SK-N-SH treated with all-trans-retinoic acid at 6 μM for 48 hours (cell line): ENCODE results near the gene UBL4B.

ENCODE experiments used
- ATAC-seq: fragments of 200-7000 bp; cut with Tn5 transposase; 3 replicates; pipeline ENCODE4 v1.9.1; 2020; ENCODE audit warnings: mild to moderate bottlenecking, moderate library complexity
- ARNTL ChIP-seq: fragments of 450-650 bp; formaldehyde crosslinking; IDR thresholded peaks from 2 replicates; pipeline ENCODE4 v1.5.0; 2020; ENCODE audit warnings: low read depth, mild to moderate bottlenecking, moderate library complexity, borderline replicate concordance
- BACH2 ChIP-seq: fragments of 250-450 bp; sonication (Bioruptor Pico); IDR thresholded peaks from 2 replicates; pipeline ENCODE4 v1.9.0; 2021; ENCODE audit warnings: mild to moderate bottlenecking, borderline replicate concordance
- CSRNP3 ChIP-seq: fragments of 250-450 bp; sonication (Bioruptor Pico); IDR thresholded peaks from 2 replicates; pipeline ENCODE4 v1.5.1; 2021; ENCODE audit warnings: mild to moderate bottlenecking, moderate library complexity
- ESRRG ChIP-seq: fragments of 250-450 bp; sonication (Bioruptor Pico); IDR thresholded peaks from 2 replicates; pipeline ENCODE4 v1.6.1; 2021; ENCODE audit warnings: mild to moderate bottlenecking
- GLIS3 ChIP-seq: fragments of 250-450 bp; sonication (Bioruptor Pico); IDR thresholded peaks from 2 replicates; pipeline ENCODE4 v1.5.0; 2020; ENCODE audit warnings: mild to moderate bottlenecking, moderate library complexity
- ISL1 ChIP-seq: fragments of 250-450 bp; sonication (Bioruptor Pico); IDR thresholded peaks from 2 replicates; pipeline ENCODE4 v2.1.2; 2022; ENCODE audit warnings: mild to moderate bottlenecking, moderate library complexity
- OSR1 ChIP-seq: fragments of 250-450 bp; sonication (Bioruptor Pico); IDR thresholded peaks from 2 replicates; pipeline ENCODE4 v1.8.0; 2022; ENCODE audit warnings: moderate library complexity, mild to moderate bottlenecking, inconsistent platforms
- POU6F1 ChIP-seq: fragments of 250-450 bp; sonication (Bioruptor Pico); IDR thresholded peaks from 2 replicates; pipeline ENCODE4 v1.8.0; 2021; ENCODE audit warnings: low read depth, mild to moderate bottlenecking, moderate library complexity, borderline replicate concordance
- RARB ChIP-seq: fragments of 250-450 bp; sonication (Bioruptor Pico); IDR thresholded peaks from 2 replicates; pipeline ENCODE4 v1.8.0; 2021; ENCODE audit warnings: mild to moderate bottlenecking, moderate library complexity
- SNAI2 ChIP-seq: fragments of 250-450 bp; sonication (Bioruptor Pico); IDR thresholded peaks from 2 replicates; pipeline ENCODE4 v1.5.0; 2020; ENCODE audit warnings: mild to moderate bottlenecking, moderate library complexity
- TCF4 ChIP-seq: fragments of 250-450 bp; sonication (Bioruptor Pico); IDR thresholded peaks from 2 replicates; pipeline ENCODE4 v1.8.0; 2021; ENCODE audit warnings: mild to moderate bottlenecking, moderate library complexity, borderline replicate concordance
- TOX ChIP-seq: fragments of 250-450 bp; sonication (Bioruptor Pico); IDR thresholded peaks from 2 replicates; pipeline ENCODE4 v1.8.0; 2021; ENCODE audit warnings: mild to moderate bottlenecking, moderate library complexity, borderline replicate concordance
- TSHZ2 ChIP-seq: fragments of 250-450 bp; sonication (Bioruptor Pico); IDR thresholded peaks from 2 replicates; pipeline ENCODE4 v1.5.0; 2020; ENCODE audit warnings: mild to moderate bottlenecking, moderate library complexity
- ZC3H10 ChIP-seq: fragments of 250-450 bp; sonication (Bioruptor Pico); IDR thresholded peaks from 2 replicates; pipeline ENCODE4 v1.5.1; 2021; ENCODE audit warnings: mild to moderate bottlenecking, moderate library complexity
- ZFP3 ChIP-seq: fragments of 250-450 bp; sonication (Bioruptor Pico); IDR thresholded peaks from 2 replicates; pipeline ENCODE4 v1.5.0; 2020; ENCODE audit warnings: mild to moderate bottlenecking, moderate library complexity
- ZFP30 ChIP-seq: fragments of 450-650 bp; formaldehyde crosslinking; IDR thresholded peaks from 2 replicates; pipeline ENCODE4 v1.5.0; 2022; ENCODE audit warnings: mild to moderate bottlenecking, moderate library complexity
- ZNF565 ChIP-seq: fragments of 450-650 bp; formaldehyde crosslinking; conservative IDR thresholded peaks from 2 replicates; pipeline ENCODE4 v1.5.0; 2020; ENCODE audit warnings: low read depth, mild to moderate bottlenecking, moderate library complexity
- ZNF70 ChIP-seq: fragments of 450-650 bp; formaldehyde crosslinking; IDR thresholded peaks from 2 replicates; pipeline ENCODE4 v1.5.0; 2020; ENCODE audit warnings: mild to moderate bottlenecking, moderate library complexity
- ZNF8 ChIP-seq: fragments of 450-650 bp; formaldehyde crosslinking; IDR thresholded peaks from 2 replicates; pipeline ENCODE4 v1.5.0; 2020; ENCODE audit warnings: mild to moderate bottlenecking, moderate library complexity
- TF ChIP-seq, protein P1 (sequence below): fragments of 250-450 bp; sonication (Bioruptor Pico); IDR thresholded peaks from 2 replicates; pipeline ENCODE4 v1.8.0; 2020; ENCODE audit warnings: mild to moderate bottlenecking, moderate library complexity, borderline replicate concordance
- TF ChIP-seq, protein P2 (sequence below): fragments of 250-450 bp; sonication (Bioruptor Pico); IDR thresholded peaks from 2 replicates; pipeline ENCODE4 v1.5.1; 2020; ENCODE audit warnings: low read depth, mild to moderate bottlenecking, moderate library complexity

Gene UBL4B

GRCh38 chr1:110086961-110087360 lies 25.3 kb upstream of the UBL4B start:
- TF ChIP-seq BACH2 (CRISPR knock-in tag) (no peak), ZNF8 (CRISPR knock-in tag) (no peak), TOX (CRISPR knock-in tag) (no peak), ZFP30 (CRISPR knock-in tag) (no peak), RARB (no peak), OSR1 (CRISPR knock-in tag) (no peak), ZFP3 (CRISPR knock-in tag) (no peak), TSHZ2 (CRISPR knock-in tag) (no peak), TCF4 (CRISPR knock-in tag) (no peak), ISL1 (no peak), CSRNP3 (no peak)
- peak; percentile 57 for ATAC-seq

GRCh38 chr1:110087812-110088738 lies 24.2 kb upstream of the UBL4B start:
- peak; percentile 95 for ATAC-seq
- no peak for TF ChIP-seq TOX (CRISPR knock-in tag)
- 0 out of 2 replicates have a peak, but pooled peaks have one; percentile 15 for TF ChIP-seq ZNF70

DNA sequence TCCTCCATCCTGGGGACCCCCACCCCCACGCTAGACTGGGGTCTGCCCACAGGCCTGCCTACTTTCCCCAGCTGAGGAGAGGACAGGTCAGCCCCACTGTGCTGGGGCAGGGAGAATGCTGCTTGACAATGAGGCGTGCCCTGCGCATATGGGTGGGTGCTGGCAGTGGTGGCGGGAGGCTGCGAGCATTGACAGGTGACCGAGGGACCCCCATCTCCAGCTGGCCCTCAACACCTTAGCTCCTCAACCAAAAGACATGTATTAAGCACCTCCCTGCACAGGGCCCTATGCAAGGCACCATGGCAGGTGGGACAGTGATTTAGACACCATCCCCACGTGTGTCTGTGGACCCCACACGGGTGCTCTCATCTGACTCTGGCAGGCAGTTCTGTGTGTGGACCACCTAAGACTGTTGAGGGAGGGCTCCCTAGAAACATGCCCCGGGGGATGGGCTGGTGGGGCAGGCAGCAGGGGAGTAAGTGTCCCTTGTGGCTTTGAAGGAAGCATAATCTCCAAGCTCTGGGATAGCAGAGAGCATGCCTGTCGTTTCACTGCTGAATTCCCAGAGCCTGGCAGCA lies 23.4 kb upstream of the UBL4B start:
- ATAC-seq: no peak
- TF ChIP-seq ISL1 (no peak), ZFP3 (CRISPR knock-in tag) (no peak), BACH2 (CRISPR knock-in tag) (no peak)

DNA sequence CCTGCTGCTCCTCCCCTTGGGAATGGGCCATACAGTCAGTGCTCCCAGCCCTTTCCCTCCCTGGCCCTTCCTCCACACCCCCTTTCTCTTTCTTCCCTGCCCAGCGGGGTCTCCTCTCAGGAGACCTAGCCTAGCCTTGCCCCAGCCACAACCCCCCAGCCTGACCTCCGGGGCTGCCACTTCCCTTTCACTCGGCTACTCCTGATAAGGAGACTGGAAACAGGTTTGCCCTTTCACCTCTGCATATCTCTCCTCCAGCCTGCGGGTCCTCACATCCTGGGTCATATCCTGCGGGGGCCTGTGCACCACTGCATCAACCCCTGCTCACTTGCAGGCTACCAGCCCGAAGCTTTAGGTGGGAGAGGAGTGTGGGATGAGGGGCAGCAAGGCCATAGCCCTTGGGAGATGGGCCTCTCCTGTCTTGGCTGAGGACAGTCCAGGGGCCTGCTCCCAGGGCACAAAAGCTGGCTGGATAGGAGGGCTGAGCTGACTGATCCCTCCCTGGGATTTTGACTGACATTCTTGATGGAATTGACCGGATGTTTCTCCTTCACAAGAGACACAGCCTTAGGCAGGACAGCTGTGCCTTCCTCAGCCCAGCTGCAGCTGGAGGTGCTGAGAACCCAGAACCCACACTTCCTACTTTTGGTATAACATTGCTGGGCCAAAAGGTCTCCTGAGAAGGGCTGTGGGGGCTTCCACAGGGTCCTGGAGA lies 22.5 kb upstream of the UBL4B start:
- no peak for TF ChIP-seq ARNTL (CRISPR knock-in tag)
- no peak for TF ChIP-seq BACH2 (CRISPR knock-in tag)
- no peak for TF ChIP-seq ESRRG (CRISPR knock-in tag)
- TF ChIP-seq, protein P1, sequence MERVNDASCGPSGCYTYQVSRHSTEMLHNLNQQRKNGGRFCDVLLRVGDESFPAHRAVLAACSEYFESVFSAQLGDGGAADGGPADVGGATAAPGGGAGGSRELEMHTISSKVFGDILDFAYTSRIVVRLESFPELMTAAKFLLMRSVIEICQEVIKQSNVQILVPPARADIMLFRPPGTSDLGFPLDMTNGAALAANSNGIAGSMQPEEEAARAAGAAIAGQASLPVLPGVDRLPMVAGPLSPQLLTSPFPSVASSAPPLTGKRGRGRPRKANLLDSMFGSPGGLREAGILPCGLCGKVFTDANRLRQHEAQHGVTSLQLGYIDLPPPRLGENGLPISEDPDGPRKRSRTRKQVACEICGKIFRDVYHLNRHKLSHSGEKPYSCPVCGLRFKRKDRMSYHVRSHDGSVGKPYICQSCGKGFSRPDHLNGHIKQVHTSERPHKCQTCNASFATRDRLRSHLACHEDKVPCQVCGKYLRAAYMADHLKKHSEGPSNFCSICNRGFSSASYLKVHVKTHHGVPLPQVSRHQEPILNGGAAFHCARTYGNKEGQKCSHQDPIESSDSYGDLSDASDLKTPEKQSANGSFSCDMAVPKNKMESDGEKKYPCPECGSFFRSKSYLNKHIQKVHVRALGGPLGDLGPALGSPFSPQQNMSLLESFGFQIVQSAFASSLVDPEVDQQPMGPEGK: no peak
- TF ChIP-seq RARB: no peak
- TF ChIP-seq ISL1: no peak
- TF ChIP-seq POU6F1 (CRISPR knock-in tag): no peak
- no peak for TF ChIP-seq TSHZ2 (CRISPR knock-in tag)
- TF ChIP-seq SNAI2 (CRISPR knock-in tag): no peak
- TF ChIP-seq ZC3H10 (CRISPR knock-in tag): no peak
- TF ChIP-seq, protein P2, sequence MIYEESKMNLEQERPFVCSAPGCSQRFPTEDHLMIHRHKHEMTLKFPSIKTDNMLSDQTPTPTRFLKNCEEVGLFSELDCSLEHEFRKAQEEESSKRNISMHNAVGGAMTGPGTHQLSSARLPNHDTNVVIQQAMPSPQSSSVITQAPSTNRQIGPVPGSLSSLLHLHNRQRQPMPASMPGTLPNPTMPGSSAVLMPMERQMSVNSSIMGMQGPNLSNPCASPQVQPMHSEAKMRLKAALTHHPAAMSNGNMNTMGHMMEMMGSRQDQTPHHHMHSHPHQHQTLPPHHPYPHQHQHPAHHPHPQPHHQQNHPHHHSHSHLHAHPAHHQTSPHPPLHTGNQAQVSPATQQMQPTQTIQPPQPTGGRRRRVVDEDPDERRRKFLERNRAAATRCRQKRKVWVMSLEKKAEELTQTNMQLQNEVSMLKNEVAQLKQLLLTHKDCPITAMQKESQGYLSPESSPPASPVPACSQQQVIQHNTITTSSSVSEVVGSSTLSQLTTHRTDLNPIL (CRISPR knock-in tag): no peak
- TF ChIP-seq ZFP3 (CRISPR knock-in tag): no peak
- TF ChIP-seq ZNF565 (CRISPR knock-in tag): no peak
- no peak for TF ChIP-seq GLIS3
- no peak for TF ChIP-seq ZNF8 (CRISPR knock-in tag)
- TF ChIP-seq, all 23 proteins: peak for 0
- ATAC-seq: no peak
